SK-N-SH treated with all-trans-retinoic acid at 6 μM for 48 hours (cell line): ENCODE results near the gene LRWD1.

Experiments
- CREB5 ChIP-seq: fragments of 250-450 bp; sonication (Bioruptor Pico); IDR thresholded peaks from 2 replicates; pipeline ENCODE4 v1.5.1; 2020; ENCODE audit warnings: low read depth, mild to moderate bottlenecking, moderate library complexity
- CSDC2 ChIP-seq: fragments of 250-450 bp; sonication (Bioruptor Pico); IDR thresholded peaks from 2 replicates; pipeline ENCODE4 v1.5.0; 2020; ENCODE audit warnings: mild to moderate bottlenecking, moderate library complexity
- ESRRG ChIP-seq: fragments of 250-450 bp; sonication (Bioruptor Pico); IDR thresholded peaks from 2 replicates; pipeline ENCODE4 v1.6.1; 2021; ENCODE audit warnings: mild to moderate bottlenecking
- ISL1 ChIP-seq: fragments of 250-450 bp; sonication (Bioruptor Pico); IDR thresholded peaks from 2 replicates; pipeline ENCODE4 v2.1.2; 2022; ENCODE audit warnings: mild to moderate bottlenecking, moderate library complexity
- RARB ChIP-seq: fragments of 250-450 bp; sonication (Bioruptor Pico); IDR thresholded peaks from 2 replicates; pipeline ENCODE4 v1.8.0; 2021; ENCODE audit warnings: mild to moderate bottlenecking, moderate library complexity
- TCF4 ChIP-seq: fragments of 250-450 bp; sonication (Bioruptor Pico); IDR thresholded peaks from 2 replicates; pipeline ENCODE4 v1.8.0; 2021; ENCODE audit warnings: mild to moderate bottlenecking, moderate library complexity, borderline replicate concordance
- ZFP30 ChIP-seq: fragments of 450-650 bp; formaldehyde crosslinking; IDR thresholded peaks from 2 replicates; pipeline ENCODE4 v1.5.0; 2022; ENCODE audit warnings: mild to moderate bottlenecking, moderate library complexity

- TF ChIP-seq ESRRG (CRISPR knock-in tag) (no peak), RARB (no peak), ZFP30 (CRISPR knock-in tag) (no peak), ISL1 (no peak), CREB5 (CRISPR knock-in tag) (no peak), CSDC2 (CRISPR knock-in tag) (no peak), TCF4 (CRISPR knock-in tag) (no peak)
Measured at GRCh38 chr7:102415685-102416225, 49.0 kb upstream of the LRWD1 start.
